ENCODE data around the gene SYT12.

- TF ChIP-seq EZH2 (IDR thresholded peaks at IDR 0.05; ENCODE audit: borderline replicate concordance, low read depth, low read length, severe bottlenecking): no peak
- TF ChIP-seq CTCF (IDR thresholded peaks at IDR 0.05; ENCODE audit: borderline replicate concordance, extremely low read depth, low read length, poor library complexity, severe bottlenecking): no peak
Measured at GRCh38 chr11:67095214-67095507, 72.2 kb downstream of the SYT12 start.
